Ovary (tissue), 3 donors: ENCODE results near the gene CACNB2.

Experiments
- POLR2A ChIP-seq: fragments of 450-650 bp; IDR thresholded peaks from one replicate; pipeline ENCODE4 v1.6.1; 2017; ENCODE audit warnings: antibody characterized with exemption, mild to moderate bottlenecking, moderate library complexity
- TF ChIP-seq, protein P1 (sequence below), 3 donors: fragments of 450-650 bp in 2 of 3; fragments of 200-600 bp in 1 of 3; IDR thresholded peaks; one replicate each; pipeline versions ENCODE4 v1.5.1 to v1.8.0; 2016 to 2022; ENCODE audit warnings: antibody characterized with exemption in 3 of 3, mild to moderate bottlenecking in 1 of 3
- donor health status: DM: no; HTN: no; CAD: no.

DNA sequence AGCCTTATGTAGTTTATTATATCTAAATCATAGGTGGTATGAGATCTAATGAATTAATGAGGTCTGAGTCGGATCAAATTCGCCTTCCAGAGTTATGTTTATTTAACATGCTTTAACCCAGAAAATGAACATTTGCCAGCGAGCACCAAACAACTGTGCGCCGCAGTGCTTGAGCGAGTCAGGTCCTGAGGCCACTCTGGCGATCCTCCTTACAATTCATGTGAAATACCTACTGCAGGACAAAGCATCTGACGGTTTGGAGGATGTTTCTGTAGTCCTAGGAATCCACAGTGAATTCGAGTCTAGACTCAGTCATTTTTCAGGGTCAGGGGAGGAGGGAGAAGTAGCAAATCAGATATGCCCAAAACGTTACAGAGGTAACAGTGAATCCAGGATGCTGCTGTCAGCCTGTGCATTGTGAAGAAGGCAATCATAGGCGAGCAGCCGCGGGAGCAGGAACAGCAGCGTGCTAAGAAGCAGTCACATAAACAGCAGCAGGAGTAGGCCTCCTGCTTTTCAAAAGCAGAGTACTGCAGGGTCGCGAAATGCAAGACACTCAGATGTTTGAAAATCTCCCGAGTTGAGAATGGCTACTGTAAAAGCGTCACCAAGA, 120.2 kb downstream of the CACNB2 start:
- TF ChIP-seq POLR2A: no peak
- TF ChIP-seq, protein P1, sequence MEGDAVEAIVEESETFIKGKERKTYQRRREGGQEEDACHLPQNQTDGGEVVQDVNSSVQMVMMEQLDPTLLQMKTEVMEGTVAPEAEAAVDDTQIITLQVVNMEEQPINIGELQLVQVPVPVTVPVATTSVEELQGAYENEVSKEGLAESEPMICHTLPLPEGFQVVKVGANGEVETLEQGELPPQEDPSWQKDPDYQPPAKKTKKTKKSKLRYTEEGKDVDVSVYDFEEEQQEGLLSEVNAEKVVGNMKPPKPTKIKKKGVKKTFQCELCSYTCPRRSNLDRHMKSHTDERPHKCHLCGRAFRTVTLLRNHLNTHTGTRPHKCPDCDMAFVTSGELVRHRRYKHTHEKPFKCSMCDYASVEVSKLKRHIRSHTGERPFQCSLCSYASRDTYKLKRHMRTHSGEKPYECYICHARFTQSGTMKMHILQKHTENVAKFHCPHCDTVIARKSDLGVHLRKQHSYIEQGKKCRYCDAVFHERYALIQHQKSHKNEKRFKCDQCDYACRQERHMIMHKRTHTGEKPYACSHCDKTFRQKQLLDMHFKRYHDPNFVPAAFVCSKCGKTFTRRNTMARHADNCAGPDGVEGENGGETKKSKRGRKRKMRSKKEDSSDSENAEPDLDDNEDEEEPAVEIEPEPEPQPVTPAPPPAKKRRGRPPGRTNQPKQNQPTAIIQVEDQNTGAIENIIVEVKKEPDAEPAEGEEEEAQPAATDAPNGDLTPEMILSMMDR (IDR thresholded peaks at IDR 0.05): no peak
